Stomach smooth muscle (tissue), 2 donors: Measurements from ENCODE around the gene GLIS2.

Experiments
- H3K27ac ChIP-seq: one replicate; pipeline ENCODE4 v1.7.0; 2013; ENCODE audit warnings: mild to moderate bottlenecking, low read length, inconsistent platforms
- H3K27me3 ChIP-seq, 2 donors: one replicate each; pipeline ENCODE4 v1.7.0; 2013; ENCODE audit warnings: low read length in 2 of 2; ENCODE audit not compliant: insufficient read depth in 2 of 2, control insufficient read depth in 1 of 2
- H3K36me3 ChIP-seq, 2 donors: one replicate each; pipeline ENCODE4 v1.7.0; 2013; ENCODE audit warnings: low read length in 2 of 2; ENCODE audit not compliant: control insufficient read depth in 2 of 2, insufficient read depth in 2 of 2
- H3K4me1 ChIP-seq: one replicate; pipeline ENCODE4 v1.7.0; 2013; ENCODE audit warnings: low read length; ENCODE audit not compliant: control insufficient read depth, insufficient read depth
- H3K4me3 ChIP-seq, 2 donors: one replicate each; pipeline ENCODE4 v1.7.0; 2013; ENCODE audit warnings: low read length in 2 of 2
- H3K9ac ChIP-seq, 2 donors: one replicate each; pipeline ENCODE4 v1.7.0; 2013; ENCODE audit warnings: low read length in 2 of 2, mild to moderate bottlenecking in 1 of 2
- H3K9me3 ChIP-seq, 2 donors: one replicate each; pipeline ENCODE4 v1.7.0; 2013; ENCODE audit warnings: low read length in 2 of 2; ENCODE audit not compliant: control insufficient read depth in 2 of 2
- donor health status: healthy.
- donor health status: Pancreatic carcinoma.

GLIS2 gene

GRCh38 chr16:4354512-4355409, 38.9 kb downstream of the GLIS2 start:
- H3K27ac ChIP-seq: no peak overlapping the region
- peaks cover 0 to 8% of the 10 kb centered on the region in 2 donors for H3K36me3 ChIP-seq
- no peaks in the 10 kb centered on the region for H3K27me3 ChIP-seq
- H3K4me3 ChIP-seq: no peak overlapping the region
- H3K9ac ChIP-seq: no peak overlapping the region
- H3K4me1 ChIP-seq: peaks cover 18% of the 10 kb centered on the region
- H3K9me3 ChIP-seq: no peaks in the 10 kb centered on the region

DNA sequence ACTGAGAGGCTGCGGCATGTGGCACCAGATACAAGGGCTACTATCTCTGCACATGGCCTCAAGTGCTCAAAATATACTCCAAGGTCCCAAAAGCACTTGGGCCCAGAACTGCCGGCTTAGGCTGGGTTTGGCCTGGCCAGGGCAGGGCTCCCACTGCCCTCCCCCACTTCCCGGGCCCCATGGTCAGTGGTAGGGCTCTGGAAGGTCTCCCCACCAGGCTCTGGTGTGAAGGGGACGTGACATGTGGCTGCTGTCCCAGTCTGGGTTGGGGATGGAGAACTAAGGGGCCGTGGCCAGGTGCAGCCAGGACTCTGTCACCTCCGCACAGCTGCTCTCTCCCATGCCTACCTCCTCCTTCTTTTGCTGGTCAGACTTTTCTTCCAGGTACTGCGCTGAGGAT, 41.0 kb downstream of the GLIS2 start:
- Histone ChIP-seq H3K36me3 (peaks cover 1 to 8% of the 10 kb centered on the region in 2 donors), H3K27me3 (no peaks in the 10 kb centered on the region), H3K4me3 (no peak overlapping the region), H3K27ac (no peak overlapping the region), H3K4me1 (peaks cover 5% of the 10 kb centered on the region), H3K9me3 (no peaks in the 10 kb centered on the region), H3K9ac (no peak overlapping the region)

GRCh38 chr16:4358236-4358635, 42.4 kb downstream of the GLIS2 start:
- H3K27me3 ChIP-seq: no peaks in the 10 kb centered on the region
- H3K36me3 ChIP-seq: peaks cover 3 to 8% of the 10 kb centered on the region in 2 donors
- H3K9me3 ChIP-seq: no peaks in the 10 kb centered on the region
- H3K9ac ChIP-seq: no peak overlapping the region
- peaks cover 5% of the 10 kb centered on the region for H3K4me1 ChIP-seq
- H3K27ac ChIP-seq: no peak overlapping the region
- no peak overlapping the region for H3K4me3 ChIP-seq

DNA sequence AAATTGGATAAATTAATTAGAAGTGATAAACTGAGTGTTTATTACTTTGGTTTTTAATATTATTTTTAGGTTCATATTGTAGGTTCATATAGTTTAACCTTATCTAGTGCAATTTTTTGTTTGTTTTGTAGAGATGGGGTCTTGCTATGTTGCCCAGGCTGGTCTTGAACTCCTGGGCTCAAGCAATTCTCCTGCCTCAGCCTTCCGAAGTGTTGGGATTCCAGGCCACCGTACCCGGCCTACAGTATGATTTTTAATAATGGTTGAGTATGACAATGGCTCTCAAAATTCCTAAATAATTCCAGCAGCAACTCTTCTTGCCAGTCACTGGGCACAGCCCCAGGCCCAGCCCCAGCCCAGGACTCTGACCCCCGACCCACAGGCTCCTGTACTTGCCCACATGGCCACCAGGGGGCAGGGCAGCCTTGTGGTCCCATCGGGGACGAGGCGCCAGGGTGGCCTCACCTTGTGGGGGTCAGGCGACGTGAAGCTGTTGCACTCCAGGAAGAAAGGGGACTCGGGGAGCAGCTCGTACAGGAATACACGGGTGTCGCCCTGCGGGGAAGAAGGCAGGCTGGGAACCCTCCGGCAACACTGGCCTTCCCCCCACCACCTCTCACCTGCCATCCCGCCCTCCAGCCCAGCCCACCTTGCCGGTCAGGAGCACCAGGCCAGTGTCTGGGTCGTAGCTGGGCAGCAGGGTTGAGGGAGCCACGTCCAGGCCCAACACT, 43.1 kb downstream of the GLIS2 start:
- Histone ChIP-seq H3K4me1 (peaks cover 5% of the 10 kb centered on the region), H3K27ac (no peak overlapping the region), H3K36me3 (peaks cover 3 to 6% of the 10 kb centered on the region in 2 donors), H3K9ac (no peak overlapping the region), H3K4me3 (no peak overlapping the region), H3K9me3 (no peaks in the 10 kb centered on the region), H3K27me3 (no peaks in the 10 kb centered on the region)

DNA sequence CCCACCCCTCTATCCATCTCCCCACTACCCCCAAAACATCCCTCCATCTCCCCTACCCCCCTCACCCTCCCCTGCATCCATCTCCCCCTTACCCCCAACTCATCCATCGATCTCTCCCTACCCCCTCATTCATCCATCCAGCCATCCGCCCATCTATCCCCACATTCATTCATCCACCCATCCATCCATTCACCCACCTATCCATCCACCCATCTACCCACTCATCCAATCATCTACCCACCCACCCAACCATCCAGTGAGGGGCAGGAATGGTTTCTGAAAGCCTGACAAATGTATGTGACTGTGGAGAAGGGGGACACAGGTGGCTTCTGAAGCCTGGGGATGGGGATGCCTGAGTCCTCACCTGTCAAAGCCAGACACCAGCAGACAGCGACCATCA, 44.0 kb downstream of the GLIS2 start:
- no peaks in the 10 kb centered on the region for H3K27me3 ChIP-seq
- no peaks in the 10 kb centered on the region for H3K9me3 ChIP-seq
- no peak overlapping the region for H3K4me3 ChIP-seq
- peaks cover 3 to 6% of the 10 kb centered on the region in 2 donors for H3K36me3 ChIP-seq
- peaks cover 5% of the 10 kb centered on the region for H3K4me1 ChIP-seq
- H3K27ac ChIP-seq: no peak overlapping the region
- H3K9ac ChIP-seq: no peak overlapping the region

DNA sequence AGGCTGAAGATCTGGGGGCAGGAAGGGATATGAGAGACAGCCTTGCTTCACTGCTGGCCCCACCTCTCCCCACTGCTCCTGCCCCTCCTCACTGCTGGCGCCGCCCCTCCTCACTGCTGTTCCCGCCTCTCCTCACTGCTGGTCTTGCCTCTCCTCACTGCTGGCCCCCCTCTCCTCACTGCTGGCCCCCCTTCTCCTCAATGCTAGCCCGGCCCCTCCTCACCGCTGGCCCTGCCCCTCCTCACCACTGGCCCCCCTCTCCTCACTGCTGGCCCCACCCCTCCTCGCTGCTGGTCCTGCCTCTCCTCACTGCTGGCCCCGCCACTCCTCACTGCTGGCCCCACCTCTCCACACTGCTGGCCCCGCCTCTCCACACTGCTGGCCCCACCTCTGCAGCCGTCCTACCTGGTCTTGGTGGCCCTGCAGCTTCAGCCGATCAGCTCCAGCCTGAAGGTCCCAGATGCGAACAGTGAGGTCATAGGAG, 44.7 kb downstream of the GLIS2 start:
- Histone ChIP-seq H3K9me3 (no peaks in the 10 kb centered on the region), H3K36me3 (peaks cover 3 to 10% of the 10 kb centered on the region in 2 donors), H3K27ac (no peak overlapping the region), H3K4me1 (peaks cover 5% of the 10 kb centered on the region), H3K4me3 (no peak overlapping the region), H3K9ac (no peak overlapping the region), H3K27me3 (no peaks in the 10 kb centered on the region)

GRCh38 chr16:4361033-4361943, 45.4 kb downstream of the GLIS2 start:
- Histone ChIP-seq H3K27ac (no peak overlapping the region), H3K36me3 (peaks cover 3 to 10% of the 10 kb centered on the region in 2 donors), H3K9me3 (no peaks in the 10 kb centered on the region), H3K9ac (no peak overlapping the region), H3K27me3 (no peaks in the 10 kb centered on the region), H3K4me3 (no peak overlapping the region), H3K4me1 (peaks cover 5% of the 10 kb centered on the region)

GRCh38 chr16:4361944-4362311, 46.1 kb downstream of the GLIS2 start:
- Histone ChIP-seq H3K36me3 (peaks cover 3 to 10% of the 10 kb centered on the region in 2 donors), H3K27ac (no peak overlapping the region), H3K9me3 (no peaks in the 10 kb centered on the region), H3K27me3 (no peaks in the 10 kb centered on the region), H3K9ac (no peak overlapping the region), H3K4me1 (peaks cover 5% of the 10 kb centered on the region), H3K4me3 (no peak overlapping the region)

- H3K27ac ChIP-seq: no peak overlapping the region
- peaks cover 3 to 11% of the 10 kb centered on the region in 2 donors for H3K36me3 ChIP-seq
These were observed 46.7 kb downstream of the GLIS2 start for GRCh38 chr16:4362476-4363135.

More at GRCh38 chr16:4362476-4363135, 46.7 kb downstream of the GLIS2 start:
- Histone ChIP-seq H3K4me1 (peaks cover 5% of the 10 kb centered on the region), H3K27me3 (no peaks in the 10 kb centered on the region), H3K4me3 (no peak overlapping the region), H3K9me3 (no peaks in the 10 kb centered on the region), H3K9ac (no peak overlapping the region)
